Adipocyte (in vitro differentiated cells): ENCODE results near the gene OSBPL3.
"Not testable (repeated sequence)": the region's sequence is repeated elsewhere in the genome, so short reads cannot be mapped to it uniquely, and the experiment has no call there.

ENCODE experiments used
- DNase-seq: peaks from one replicate; pipeline ENCODE4 v3.0.0-alpha.2; 2015; ENCODE audit warnings: low read depth
- H3K27me3 ChIP-seq: replicated peaks from 2 replicates; pipeline ENCODE4 v1.7.0; 2013; ENCODE audit warnings: mild to moderate bottlenecking, low read length, moderate library complexity; ENCODE audit not compliant: control insufficient read depth, insufficient read depth
- H3K36me3 ChIP-seq: 2 replicates; pipeline ENCODE4 v1.7.0; 2013; ENCODE audit warnings: low read length, mild to moderate bottlenecking, moderate library complexity; ENCODE audit not compliant: control insufficient read depth, insufficient read depth, severe bottlenecking
- H3K4me1 ChIP-seq: 2 replicates; pipeline ENCODE4 v1.7.0; 2013; ENCODE audit warnings: mild to moderate bottlenecking, low read length, moderate library complexity; ENCODE audit not compliant: control insufficient read depth, insufficient read depth
- H3K4me3 ChIP-seq: 2 replicates; pipeline ENCODE4 v1.7.0; 2013; ENCODE audit warnings: mild to moderate bottlenecking, low read length, moderate library complexity
- H3K9ac ChIP-seq: 2 replicates; pipeline ENCODE4 v1.7.0; 2013; ENCODE audit warnings: mild to moderate bottlenecking, low read length, moderate library complexity
- H3K9me3 ChIP-seq: 2 replicates; pipeline ENCODE4 v1.7.0; 2013; ENCODE audit warnings: mild to moderate bottlenecking, low read length, moderate library complexity; ENCODE audit not compliant: control insufficient read depth

OSBPL3 gene

GRCh38 chr7:24905996-24906770 lies 73.8 kb downstream of the OSBPL3 start:
- DNase-seq = no peak
- Histone ChIP-seq H3K36me3 (no peaks in the 10 kb centered on the region), H3K27me3 (no peaks in the 10 kb centered on the region), H3K4me3 (no peak overlapping the region), H3K9me3 (no peaks in the 10 kb centered on the region), H3K4me1 (peaks cover 13% of the 10 kb centered on the region), H3K9ac (no peak overlapping the region)

- H3K9ac ChIP-seq, H3K27me3 ChIP-seq, H3K9me3 ChIP-seq, H3K4me3 ChIP-seq, H3K36me3 ChIP-seq, DNase-seq: not testable (repeated sequence)
- H3K4me1 ChIP-seq = peaks cover 13% of the 10 kb centered on the region
Observed at GRCh38 chr7:24903992-24904391, 76.0 kb downstream of the OSBPL3 start.

GRCh38 chr7:24903559-24903958 lies 76.4 kb downstream of the OSBPL3 start:
- Histone ChIP-seq H3K4me1 (peaks cover 14% of the 10 kb centered on the region), H3K27me3 (no peaks in the 10 kb centered on the region), H3K4me3 (no peak overlapping the region), H3K9ac (no peak overlapping the region), H3K36me3 (no peaks in the 10 kb centered on the region), H3K9me3 (no peaks in the 10 kb centered on the region)
- no peak for DNase-seq

- H3K4me1 ChIP-seq = peaks cover 16% of the 10 kb centered on the region
- no peaks in the 10 kb centered on the region for H3K27me3 ChIP-seq
- no peak overlapping the region for H3K4me3 ChIP-seq
- H3K9ac ChIP-seq = no peak overlapping the region
- H3K9me3 ChIP-seq = no peaks in the 10 kb centered on the region
- H3K36me3 ChIP-seq = no peaks in the 10 kb centered on the region
- no peak for DNase-seq
Observed at GRCh38 chr7:24902931-24903330, 77.0 kb downstream of the OSBPL3 start.

- Histone ChIP-seq H3K27me3 (no peaks in the 10 kb centered on the region), H3K9me3 (no peaks in the 10 kb centered on the region), H3K4me1 (peaks cover 16% of the 10 kb centered on the region), H3K36me3 (no peaks in the 10 kb centered on the region), H3K4me3 (no peak overlapping the region), H3K9ac (no peak overlapping the region)
- DNase-seq = peak; percentile 70
Observed at GRCh38 chr7:24902276-24902675, 77.7 kb downstream of the OSBPL3 start.

- Histone ChIP-seq H3K27me3 (no peaks in the 10 kb centered on the region), H3K4me3 (no peak overlapping the region), H3K36me3 (no peaks in the 10 kb centered on the region), H3K4me1 (peaks cover 12% of the 10 kb centered on the region), H3K9me3 (no peaks in the 10 kb centered on the region), H3K9ac (no peak overlapping the region)
- DNase-seq = no peak
Observed at GRCh38 chr7:24899905-24900304, 80.1 kb downstream of the OSBPL3 start.

- H3K27me3 ChIP-seq = no peaks in the 10 kb centered on the region
Observed at GRCh38 chr7:24899161-24899560, 80.8 kb downstream of the OSBPL3 start.

GRCh38 chr7:24898691-24899090 lies 81.3 kb downstream of the OSBPL3 start:
- H3K9me3 ChIP-seq = no peaks in the 10 kb centered on the region
- peaks cover 9% of the 10 kb centered on the region for H3K4me1 ChIP-seq
- no peak for DNase-seq
- H3K9ac ChIP-seq = no peak overlapping the region
- H3K4me3 ChIP-seq = no peak overlapping the region
- H3K27me3 ChIP-seq = no peaks in the 10 kb centered on the region
- H3K36me3 ChIP-seq = no peaks in the 10 kb centered on the region

More at GRCh38 chr7:24899161-24899560, 80.8 kb downstream of the OSBPL3 start:
- no peak for DNase-seq
- H3K9me3 ChIP-seq = no peaks in the 10 kb centered on the region
- H3K9ac ChIP-seq = no peak overlapping the region
- no peaks in the 10 kb centered on the region for H3K36me3 ChIP-seq
- H3K4me1 ChIP-seq = peaks cover 9% of the 10 kb centered on the region
- H3K4me3 ChIP-seq = no peak overlapping the region

GRCh38 chr7:24896031-24896501 lies 83.9 kb downstream of the OSBPL3 start:
- DNase-seq = no peak
- Histone ChIP-seq H3K4me3 (no peak overlapping the region), H3K27me3 (no peaks in the 10 kb centered on the region), H3K4me1 (peaks cover 3% of the 10 kb centered on the region), H3K36me3 (no peaks in the 10 kb centered on the region), H3K9me3 (no peaks in the 10 kb centered on the region), H3K9ac (no peak overlapping the region)

- no peaks in the 10 kb centered on the region for H3K9me3 ChIP-seq
- H3K27me3 ChIP-seq = no peaks in the 10 kb centered on the region
- DNase-seq = no peak
- H3K4me1 ChIP-seq = peaks cover 3% of the 10 kb centered on the region
- H3K4me3 ChIP-seq = no peak overlapping the region
- H3K36me3 ChIP-seq = no peaks in the 10 kb centered on the region
- no peak overlapping the region for H3K9ac ChIP-seq
Observed at GRCh38 chr7:24894429-24895221, 85.4 kb downstream of the OSBPL3 start.

GRCh38 chr7:24891311-24891735 lies 88.7 kb downstream of the OSBPL3 start:
- Histone ChIP-seq H3K36me3 (no peaks in the 10 kb centered on the region), H3K9ac (no peak overlapping the region), H3K27me3 (no peaks in the 10 kb centered on the region), H3K4me1 (no peaks in the 10 kb centered on the region), H3K9me3 (no peaks in the 10 kb centered on the region), H3K4me3 (no peak overlapping the region)
- no peak for DNase-seq
